ENCODE measurements around the gene GPR143. TPM values are rescaled to one million over a fixed set of nuclear protein-coding genes. Genes with fewer than 3 reads are reported as not detected.
A peak's percentile ranks its signal among the peaks of the same experiment; 100 is the strongest.

The GPR143 gene
- total RNA-seq, 2 donors from 2014 or later: 2.4 to 3.1 TPM

GRCh38 chrX:9677098-9677739 is 88.4 kb downstream of the GPR143 start:
- WGBS: 17% methylated on average over 7 of the region's 7 CpGs
- H3K36me3 ChIP-seq: no peaks in the 10 kb centered on the region
- H3K4me1 ChIP-seq (replicated peaks): no peaks in the 10 kb centered on the region
- TF ChIP-seq CTCF (IDR thresholded peaks at IDR 0.05): no peak
- TF ChIP-seq POLR2A (IDR thresholded peaks at IDR 0.05): no peak
- no peak for TF ChIP-seq POLR2AphosphoS5 (IDR thresholded peaks at IDR 0.05)
- no peak overlapping the region for H3K27ac ChIP-seq
- H3K9me3 ChIP-seq: no peaks in the 10 kb centered on the region
- DNase-seq (ENCODE audit: low spot score): peak; percentile 25
- intact Hi-C loops (cut with DNase I): loop anchor here (10.0 kb wide), 1 partner anchor 212 kb away; the partner anchor contains the start of gene TBL1X
- no peak overlapping the region for H3K4me3 ChIP-seq
- no peaks in the 10 kb centered on the region for H3K27me3 ChIP-seq (replicated peaks; ENCODE audit: insufficient read depth)

DNA sequence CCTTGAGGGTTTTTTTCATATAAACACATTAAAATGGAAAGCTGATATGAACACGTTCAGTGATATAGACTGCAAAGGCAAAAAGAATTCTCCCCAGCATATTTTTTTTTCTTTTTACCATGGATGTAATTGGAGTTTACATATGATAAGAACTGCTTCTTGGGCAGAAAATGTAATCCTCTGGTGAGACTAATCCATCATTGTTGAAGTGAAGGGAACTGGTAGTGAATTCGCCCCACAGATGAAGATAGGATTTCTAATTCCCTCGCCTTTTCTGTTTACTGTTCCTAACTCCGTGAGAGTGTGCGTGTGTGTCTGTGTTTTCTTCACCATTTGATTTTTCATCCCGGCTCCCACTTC is 88.9 kb downstream of the GPR143 start:
- no peak for DNase-seq (ENCODE audit: low spot score)
- 54% methylated on average over 6 of the region's 6 CpGs for WGBS
- Histone ChIP-seq H3K9me3 (no peaks in the 10 kb centered on the region), H3K36me3 (no peaks in the 10 kb centered on the region), H3K4me3 (no peak overlapping the region), H3K27ac (no peak overlapping the region), H3K4me1 (replicated peaks) (no peaks in the 10 kb centered on the region), H3K27me3 (replicated peaks; ENCODE audit: insufficient read depth) (no peaks in the 10 kb centered on the region)
- intact Hi-C loops (cut with DNase I): loop anchor here (10.0 kb wide), 1 partner anchor 212 kb away; the partner anchor contains the start of gene TBL1X
- TF ChIP-seq CTCF (IDR thresholded peaks at IDR 0.05): no peak
- TF ChIP-seq POLR2AphosphoS5 (IDR thresholded peaks at IDR 0.05): no peak
- no peak for TF ChIP-seq POLR2A (IDR thresholded peaks at IDR 0.05)

- H3K4me3 ChIP-seq: no peak overlapping the region
- WGBS: 46% methylated on average over 12 of the region's 13 CpGs
- no peaks in the 10 kb centered on the region for H3K36me3 ChIP-seq
- no peak for DNase-seq (ENCODE audit: low spot score)
- TF ChIP-seq POLR2AphosphoS5 (IDR thresholded peaks at IDR 0.05) (no peak), CTCF (IDR thresholded peaks at IDR 0.05) (no peak), POLR2A (IDR thresholded peaks at IDR 0.05) (no peak)
- no peak overlapping the region for H3K27ac ChIP-seq
- intact Hi-C loops (cut with DNase I): loop anchor here (10.0 kb wide), 1 partner anchor 212 kb away; the partner anchor contains the start of gene TBL1X
- H3K27me3 ChIP-seq (replicated peaks; ENCODE audit: insufficient read depth): no peaks in the 10 kb centered on the region
- no peaks in the 10 kb centered on the region for H3K9me3 ChIP-seq
- no peaks in the 10 kb centered on the region for H3K4me1 ChIP-seq (replicated peaks)
Measured at GRCh38 chrX:9676306-9676705, 89.3 kb downstream of the GPR143 start.

Other genes with a start within 250 kb of the GPR143 start
- 10 to 100 TPM; 36.8 to 71.3 TPM for gene SHROOM2, start 20.6 kb upstream of the GPR143 start, total RNA-seq
- under 1 TPM in 1 of 2 donors, not detected in 1; 0.36 TPM for gene CLDN34, start 201.5 kb upstream of the GPR143 start, total RNA-seq

Measured in prostate gland (tissue), 2 donors.